ENCODE results near the gene OR5K1.

OR5K1 gene

GRCh38 chr3:98450372-98450771 lies 12.6 kb upstream of the OR5K1 start:
- H3K27ac ChIP-seq, result no peak overlapping the region
- no peak for TF ChIP-seq CTCF (IDR thresholded peaks at IDR 0.05)
- no peak for TF ChIP-seq ZFX (IDR thresholded peaks at IDR 0.05; ENCODE audit: borderline replicate concordance)

- no peak overlapping the region for H3K27ac ChIP-seq
- TF ChIP-seq CTCF (IDR thresholded peaks at IDR 0.05) (no peak), ZFX (IDR thresholded peaks at IDR 0.05; ENCODE audit: borderline replicate concordance) (no peak)
Observed at GRCh38 chr3:98453827-98454226, 9.2 kb upstream of the OR5K1 start.

GRCh38 chr3:98454929-98455328 lies 8.1 kb upstream of the OR5K1 start:
- TF ChIP-seq CTCF (IDR thresholded peaks at IDR 0.05), result no peak
- no peak for TF ChIP-seq ZFX (IDR thresholded peaks at IDR 0.05; ENCODE audit: borderline replicate concordance)
- H3K27ac ChIP-seq, result no peak overlapping the region

- TF ChIP-seq ZFX (IDR thresholded peaks at IDR 0.05; ENCODE audit: borderline replicate concordance) (no peak), CTCF (IDR thresholded peaks at IDR 0.05) (no peak)
- no peak overlapping the region for H3K27ac ChIP-seq
Observed at GRCh38 chr3:98457543-98457942, 5.5 kb upstream of the OR5K1 start.

GRCh38 chr3:98460220-98460619 lies 2.8 kb upstream of the OR5K1 start:
- H3K27ac ChIP-seq, result no peak overlapping the region
- no peak for TF ChIP-seq CTCF (IDR thresholded peaks at IDR 0.05)
- no peak for TF ChIP-seq ZFX (IDR thresholded peaks at IDR 0.05; ENCODE audit: borderline replicate concordance)

GRCh38 chr3:98482717-98483482 lies 19.9 kb downstream of the OR5K1 start:
- no peak overlapping the region for H3K27ac ChIP-seq
- no peak for TF ChIP-seq ZFX (IDR thresholded peaks at IDR 0.05; ENCODE audit: borderline replicate concordance)
- TF ChIP-seq CTCF (IDR thresholded peaks at IDR 0.05), result no peak

GRCh38 chr3:98483626-98484025 lies 20.6 kb downstream of the OR5K1 start:
- TF ChIP-seq CTCF (IDR thresholded peaks at IDR 0.05) (no peak), ZFX (IDR thresholded peaks at IDR 0.05; ENCODE audit: borderline replicate concordance) (no peak)
- H3K27ac ChIP-seq, result no peak overlapping the region
